ENCODE data around the gene PRTG. TPM values are rescaled to one million over a fixed set of nuclear protein-coding genes. Genes with fewer than 3 reads are reported as not detected.

PRTG gene
- polyA plus RNA-seq, 1 of the 3 experiments (the other 2 are of a cell fraction): 3.0 TPM

- 89% methylated on average over 3 of the region's 3 CpGs for WGBS (ENCODE audit: low lambda C conversion rate)
- Histone ChIP-seq H4K20me1 (ENCODE audit: insufficient read depth) (no peaks in the 10 kb centered on the region), H2AFZ (ENCODE audit: low read depth) (no peak overlapping the region), H3K36me3 (replicated peaks in 1 of 2; ENCODE audit: control insufficient read depth in 1 of 2, insufficient read depth in 2 of 2, low read length in 1 of 2) (no peaks in the 10 kb centered on the region), H3K79me2 (ENCODE audit: insufficient read depth) (peaks cover 14% of the 10 kb centered on the region; the same call in 1 of the 2 replicates), H3K4me2 (no peak overlapping the region), H3K27ac (ENCODE audit: low read depth in 2 of 2, low read length in 1 of 2) (no peak overlapping the region), H3F3A (replicated peaks; ENCODE audit: insufficient read depth) (peaks cover 3% of the 10 kb centered on the region), H3K4me1 (ENCODE audit: control insufficient read depth in 1 of 2, insufficient read depth in 2 of 2, low read depth in 1 of 2, low read length in 1 of 2) (peaks cover 0 to 8% of the 10 kb centered on the region in 2 experiments; a peak in 2 of 4 replicates), H3K9ac (no peak overlapping the region), H3K4me3 (ENCODE audit: low read depth in 2 of 2, low read length in 1 of 2) (no peak overlapping the region), H3K9me3 (no peaks in the 10 kb centered on the region), H3K27me3 (ENCODE audit: insufficient read depth) (no peaks in the 10 kb centered on the region), H3K9me2 (no peaks in the 10 kb centered on the region)
- CTCF ChIA-PET: no interaction called here
- POLR2A ChIA-PET: interaction anchor here (0.6 kb wide), 1 partner anchor 225 kb away, joined by 5 read pairs; no protein-coding TSS in a partner anchor
- no peak for DNase-seq
- TF ChIP-seq RFX5 (IDR thresholded peaks at IDR 0.05; ENCODE audit: low read length) (no peak), CHD2 (IDR thresholded peaks at IDR 0.05; ENCODE audit: low read length, partially characterized antibody) (no peak), GABPA (IDR thresholded peaks at IDR 0.05; ENCODE audit: low read depth) (no peak), USF2 (IDR thresholded peaks at IDR 0.05; ENCODE audit: borderline replicate concordance, low read depth, low read length) (no peak), NRF1 (IDR thresholded peaks at IDR 0.05; ENCODE audit: low read depth, low read length) (no peak), MXI1 (IDR thresholded peaks at IDR 0.05; ENCODE audit: low read depth, low read length) (no peak), ZBTB33 (IDR thresholded peaks at IDR 0.05; ENCODE audit: borderline replicate concordance, low read depth) (no peak), RXRA (IDR thresholded peaks at IDR 0.05; ENCODE audit: borderline replicate concordance, low read depth) (no peak), SIN3A (IDR thresholded peaks at IDR 0.05; ENCODE audit: borderline replicate concordance, low read depth, low read length) (no peak), JUND (IDR thresholded peaks at IDR 0.05) (no peak), NFIC (IDR thresholded peaks at IDR 0.05; ENCODE audit: borderline replicate concordance) (no peak), GATA2 (CRISPR knock-in tag; IDR thresholded peaks at IDR 0.05) (no peak), FOSL2 (IDR thresholded peaks at IDR 0.05; ENCODE audit: borderline replicate concordance, low read depth) (no peak), TAF1 (IDR thresholded peaks at IDR 0.05; ENCODE audit: borderline replicate concordance, low read depth, low read length) (no peak), SMC3 (IDR thresholded peaks at IDR 0.05; ENCODE audit: low read depth, low read length) (no peak)
Measured at GRCh38 chr15:55590788-55591187, 152.2 kb downstream of the PRTG start.

- Histone ChIP-seq H3K27me3 (ENCODE audit: insufficient read depth) (no peaks in the 10 kb centered on the region), H3K36me3 (replicated peaks in 1 of 2; ENCODE audit: control insufficient read depth in 1 of 2, insufficient read depth in 2 of 2, low read length in 1 of 2) (no peaks in the 10 kb centered on the region), H3K9me3 (no peaks in the 10 kb centered on the region), H3K4me1 (ENCODE audit: control insufficient read depth in 1 of 2, insufficient read depth in 2 of 2, low read depth in 1 of 2, low read length in 1 of 2) (peaks cover 0 to 15% of the 10 kb centered on the region in 2 experiments; a peak in 2 of 4 replicates), H3K27ac (ENCODE audit: low read depth in 2 of 2, low read length in 1 of 2) (0 out of 4 replicates have a peak overlapping the region, but pooled peaks of 1 of the 2 experiments have one; percentile 85), H3K4me2 (0 out of 2 replicates have a peak overlapping the region, but pooled peaks have one; percentile 85), H3F3A (replicated peaks; ENCODE audit: insufficient read depth) (peaks cover 3% of the 10 kb centered on the region), H3K4me3 (ENCODE audit: low read depth in 2 of 2, low read length in 1 of 2) (peak overlapping the region; percentile 71 to 77; a peak in 3 of 4 replicates), H4K20me1 (ENCODE audit: insufficient read depth) (no peaks in the 10 kb centered on the region), H3K79me2 (ENCODE audit: insufficient read depth) (peaks cover 21% of the 10 kb centered on the region), H3K9ac (no peak overlapping the region), H3K9me2 (no peaks in the 10 kb centered on the region), H2AFZ (ENCODE audit: low read depth) (no peak overlapping the region)
- peak; percentile 75 for DNase-seq
- WGBS (ENCODE audit: low lambda C conversion rate): 73% methylated on average over 10 of the region's 10 CpGs
- ChIA-PET POLR2A (no interaction called here), CTCF (no interaction called here)
- TF ChIP-seq REST (IDR thresholded peaks at IDR 0.05; ENCODE audit: low read depth, low read length) (no peak), RCOR1 (IDR thresholded peaks at IDR 0.05; ENCODE audit: low read length) (peak; percentile 89), EP300 (IDR thresholded peaks at IDR 0.05; ENCODE audit: borderline replicate concordance in 1 of 2, low read depth in 1 of 2, low read length in 1 of 2) (peak in 1 of 2 experiments; percentile 62; a peak in 1 of 4 replicates), ZBTB33 (IDR thresholded peaks at IDR 0.05; ENCODE audit: borderline replicate concordance, low read depth) (no peak), NFIC (IDR thresholded peaks at IDR 0.05; ENCODE audit: borderline replicate concordance) (no peak), TEAD4 (IDR thresholded peaks at IDR 0.05; ENCODE audit: borderline replicate concordance, insufficient read depth) (no peak), TCF12 (IDR thresholded peaks at IDR 0.05) (peak; percentile 35; the same call in 1 of the 2 replicates)
Measured at GRCh38 chr15:55589287-55589686, 153.7 kb downstream of the PRTG start.

Measured in SK-N-SH (cell line).